ENCODE data around the gene CROCC2.

Gene CROCC2

GRCh38 chr2:240875228-240876034 lies 30.7 kb upstream of the CROCC2 start:
- H3K27ac ChIP-seq = no peak overlapping the region
- H3K9me3 ChIP-seq (ENCODE audit: severe bottlenecking) = no peaks in the 10 kb centered on the region
- TF ChIP-seq CTCF (IDR thresholded peaks at IDR 0.05; ENCODE audit: low read depth, low read length) = no peak
- H3K36me3 ChIP-seq = no peaks in the 10 kb centered on the region
- no peak overlapping the region for H3K4me3 ChIP-seq (ENCODE audit: low read depth, low read length)
- DNase-seq = no peak
- no peaks in the 10 kb centered on the region for H3K27me3 ChIP-seq (ENCODE audit: insufficient read depth, low read depth, severe bottlenecking)

GRCh38 chr2:240876035-240876474 lies 30.1 kb upstream of the CROCC2 start:
- no peak for DNase-seq
- Histone ChIP-seq H3K36me3 (no peaks in the 10 kb centered on the region), H3K27ac (no peak overlapping the region), H3K27me3 (ENCODE audit: insufficient read depth, low read depth, severe bottlenecking) (no peaks in the 10 kb centered on the region), H3K9me3 (ENCODE audit: severe bottlenecking) (no peaks in the 10 kb centered on the region), H3K4me3 (ENCODE audit: low read depth, low read length) (no peak overlapping the region)
- TF ChIP-seq CTCF (IDR thresholded peaks at IDR 0.05; ENCODE audit: low read depth, low read length) = no peak

- Histone ChIP-seq H3K27ac (no peak overlapping the region), H3K27me3 (ENCODE audit: insufficient read depth, low read depth, severe bottlenecking) (no peaks in the 10 kb centered on the region), H3K9me3 (ENCODE audit: severe bottlenecking) (no peaks in the 10 kb centered on the region), H3K4me3 (ENCODE audit: low read depth, low read length) (no peak overlapping the region), H3K36me3 (no peaks in the 10 kb centered on the region)
- no peak for DNase-seq
- no peak for TF ChIP-seq CTCF (IDR thresholded peaks at IDR 0.05; ENCODE audit: low read depth, low read length)
These were observed 29.5 kb upstream of the CROCC2 start for GRCh38 chr2:240876475-240877251.

GRCh38 chr2:240877460-240878340 lies 28.4 kb upstream of the CROCC2 start:
- H3K4me3 ChIP-seq (ENCODE audit: low read depth, low read length) = no peak overlapping the region
- no peak overlapping the region for H3K27ac ChIP-seq
- no peak for DNase-seq
- TF ChIP-seq CTCF (IDR thresholded peaks at IDR 0.05; ENCODE audit: low read depth, low read length) = no peak
- no peaks in the 10 kb centered on the region for H3K27me3 ChIP-seq (ENCODE audit: insufficient read depth, low read depth, severe bottlenecking)
- no peaks in the 10 kb centered on the region for H3K36me3 ChIP-seq
- no peaks in the 10 kb centered on the region for H3K9me3 ChIP-seq (ENCODE audit: severe bottlenecking)

GRCh38 chr2:240878341-240878936 lies 27.7 kb upstream of the CROCC2 start:
- no peak for DNase-seq
- H3K27me3 ChIP-seq (ENCODE audit: insufficient read depth, low read depth, severe bottlenecking) = no peaks in the 10 kb centered on the region
- no peaks in the 10 kb centered on the region for H3K9me3 ChIP-seq (ENCODE audit: severe bottlenecking)
- TF ChIP-seq CTCF (IDR thresholded peaks at IDR 0.05; ENCODE audit: low read depth, low read length) = no peak
- H3K4me3 ChIP-seq (ENCODE audit: low read depth, low read length) = no peak overlapping the region
- no peak overlapping the region for H3K27ac ChIP-seq
- no peaks in the 10 kb centered on the region for H3K36me3 ChIP-seq

All from WERI-Rb-1 (cell line).